HG03571 (cell line): ENCODE results near the gene MED12L.
A peak's percentile ranks its signal among the peaks of the same experiment; 100 is the strongest.
"Not testable (repeated sequence)": the region's sequence is repeated elsewhere in the genome, so short reads cannot be mapped to it uniquely, and the experiment has no call there.

ENCODE experiments used
- ATAC-seq: cut with Tn5 transposase; IDR thresholded peaks from one replicate; pipeline ENCODE4 v1.9.1; 2021; ENCODE audit not compliant: unreplicated experiment

MED12L gene

DNA sequence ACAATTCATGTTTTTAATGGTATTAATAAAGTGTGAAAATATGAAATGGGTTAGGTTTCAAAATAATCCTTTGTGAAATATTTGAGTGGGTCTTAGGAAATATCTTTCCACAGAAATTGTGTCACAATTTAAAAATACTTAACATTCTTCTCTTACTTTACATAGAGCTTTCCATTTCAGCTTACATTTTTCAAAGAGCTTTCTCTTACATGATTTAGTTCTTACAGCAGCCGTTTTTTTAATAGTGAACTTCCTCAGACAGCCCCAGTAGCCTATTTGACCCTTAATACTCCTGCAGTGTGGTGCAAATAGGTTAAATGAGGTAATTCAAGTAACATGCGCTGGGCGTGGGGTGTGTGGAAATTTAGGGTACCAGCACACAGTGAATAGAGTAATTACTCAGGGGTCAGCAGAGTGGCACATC lies 277.3 kb downstream of the MED12L start:
- no peak for ATAC-seq

DNA sequence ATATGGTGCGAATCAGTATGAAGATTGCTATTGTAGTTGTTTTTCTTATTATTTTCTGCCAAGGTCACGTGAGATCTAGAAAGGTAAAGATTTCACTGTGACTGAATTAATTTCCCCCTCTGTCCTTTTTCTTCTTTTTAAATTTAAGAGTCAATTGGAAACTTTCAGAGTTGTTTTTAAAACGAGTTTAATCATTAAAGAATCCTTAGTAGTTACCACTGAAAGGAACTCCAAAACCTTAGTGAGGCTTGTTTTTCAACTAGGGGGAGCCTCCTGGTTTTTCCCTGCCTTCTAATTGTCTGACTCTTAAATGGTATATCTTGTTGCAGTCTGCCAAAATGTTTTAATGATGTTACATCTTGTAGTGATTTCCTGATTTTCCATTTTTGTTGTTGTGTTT lies 281.5 kb downstream of the MED12L start:
- no peak for ATAC-seq

DNA sequence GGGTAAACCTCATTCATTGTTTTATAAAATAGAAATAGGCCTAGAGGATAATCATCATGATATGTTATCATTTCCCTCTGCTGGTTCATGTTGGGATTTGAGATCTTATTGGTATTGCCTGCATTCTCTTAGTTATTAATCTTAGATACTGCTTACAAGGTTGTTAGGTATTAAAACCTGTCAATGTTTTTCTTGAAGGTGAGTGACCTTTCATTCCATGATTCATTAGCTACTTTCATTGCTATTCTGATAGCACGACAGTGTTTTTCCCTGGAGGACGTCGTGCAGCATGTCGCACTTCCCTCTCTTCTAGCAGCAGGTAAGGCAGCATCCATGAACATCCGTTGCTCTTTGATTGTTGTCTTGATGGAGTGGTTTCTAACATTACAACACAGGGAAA lies 282.0 kb downstream of the MED12L start:
- no peak for ATAC-seq

DNA sequence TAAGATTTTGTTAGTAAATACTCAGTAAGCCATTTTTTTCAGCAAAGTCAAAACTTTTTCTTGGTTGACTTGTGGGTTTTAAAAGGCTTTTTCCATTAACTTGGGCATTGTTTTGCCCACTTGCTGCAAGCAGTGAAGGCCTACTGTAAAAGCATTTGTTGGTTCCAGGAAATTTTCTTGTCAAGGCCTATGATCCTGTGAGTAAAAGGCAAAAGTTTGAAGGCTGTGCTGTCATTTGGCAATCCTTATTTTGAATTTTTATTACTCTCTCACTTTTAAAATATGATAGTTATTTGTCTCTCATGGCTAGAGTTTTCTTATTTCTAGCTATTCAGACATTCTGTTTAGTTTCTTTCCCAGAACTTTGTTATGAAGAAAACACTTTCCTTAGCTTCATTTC lies 286.1 kb downstream of the MED12L start:
- no peak for ATAC-seq

DNA sequence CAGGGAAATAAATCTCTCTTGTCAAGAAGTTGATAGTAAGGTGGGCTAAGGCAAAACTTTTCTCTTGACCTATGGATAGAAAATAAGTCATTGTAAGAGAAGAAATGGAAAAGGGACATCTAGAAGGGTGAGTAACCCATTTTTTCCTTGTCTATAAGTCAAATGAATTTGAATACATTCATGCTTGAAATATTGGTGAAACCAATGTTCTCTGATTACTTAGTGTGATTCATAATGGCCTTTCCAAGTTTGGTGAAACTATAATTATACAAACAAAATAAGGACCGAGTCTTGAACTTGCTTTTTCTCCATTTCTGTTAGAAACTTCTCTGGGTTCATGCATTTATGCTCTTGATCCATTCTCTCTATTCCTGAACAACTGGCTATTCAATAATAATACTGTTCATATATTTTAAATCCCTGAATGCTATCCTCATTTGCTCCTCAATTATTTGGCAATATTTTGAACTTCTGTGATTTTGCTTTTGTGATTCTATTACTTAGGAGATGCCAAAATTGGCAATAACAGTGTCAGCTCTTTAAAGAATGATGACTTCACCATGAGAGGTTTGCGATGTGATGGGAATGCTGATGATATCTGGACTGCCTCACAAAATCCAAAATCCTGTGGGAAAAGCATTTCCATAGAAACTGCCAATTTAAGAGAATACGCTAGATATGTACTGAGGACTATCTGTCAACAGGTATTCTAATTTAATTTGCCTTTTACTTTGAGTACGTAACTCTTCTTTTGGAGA lies 286.8 kb downstream of the MED12L start:
- no peak for ATAC-seq

DNA sequence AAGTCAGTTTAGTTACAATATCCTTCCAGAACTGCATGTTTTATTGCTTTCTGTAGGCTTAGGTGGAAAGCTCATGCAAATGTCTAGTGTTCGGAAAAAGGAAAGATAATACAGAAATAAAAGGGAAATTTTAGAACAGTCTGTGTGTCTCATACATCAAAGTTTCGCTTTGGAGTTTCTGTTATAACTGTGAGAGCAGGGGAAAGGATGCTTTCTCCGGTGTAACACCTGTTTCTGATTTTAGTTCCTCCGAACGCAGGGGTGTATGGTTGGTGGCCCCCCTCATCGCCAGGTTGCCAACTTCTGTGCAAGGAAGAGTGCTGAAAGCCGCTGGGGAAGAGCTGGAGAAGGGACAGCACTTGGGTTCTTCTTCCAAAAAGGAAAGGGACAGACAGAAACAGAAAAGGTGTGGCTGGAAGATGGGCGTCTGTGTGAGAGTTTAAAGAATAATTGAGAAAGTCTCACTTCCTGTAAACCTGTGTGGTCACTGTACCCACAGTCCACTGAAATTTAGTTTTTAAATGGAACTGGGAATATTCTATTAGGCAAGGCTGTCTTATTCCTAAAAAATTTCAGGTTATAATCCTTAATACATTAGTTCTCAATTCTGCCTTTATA lies 292.4 kb downstream of the MED12L start:
- peak; percentile 55 for ATAC-seq

DNA sequence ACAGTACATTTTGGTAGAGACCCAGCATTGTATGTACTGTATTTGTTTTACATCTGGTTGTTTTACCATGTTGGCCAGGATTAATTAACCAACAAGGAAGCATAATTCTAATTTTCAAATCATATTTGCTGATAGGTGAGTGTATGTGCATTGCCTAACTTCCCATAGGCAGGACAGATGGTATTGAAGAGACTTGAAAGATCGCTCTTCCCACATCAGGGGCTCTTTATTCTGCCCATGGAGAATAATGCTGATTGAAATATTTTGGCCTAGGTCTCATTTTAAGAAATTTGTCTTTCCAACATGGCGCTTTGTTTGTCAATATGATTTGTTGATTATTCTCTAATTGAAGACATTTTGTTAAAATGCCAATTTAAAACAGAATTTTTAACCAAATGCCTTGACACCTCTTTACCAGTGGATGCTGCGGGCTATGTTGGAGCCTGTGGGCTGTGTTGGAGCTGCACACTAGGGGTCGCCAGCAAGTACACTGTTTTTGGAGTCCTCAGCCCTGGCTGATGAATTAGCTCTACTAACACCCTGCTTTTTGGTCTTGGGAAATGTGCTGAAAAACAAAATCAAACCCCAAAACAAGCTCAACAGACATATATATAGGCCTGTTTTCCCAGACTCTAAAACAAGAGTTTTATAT lies 293.7 kb downstream of the MED12L start:
- ATAC-seq, result no peak

DNA sequence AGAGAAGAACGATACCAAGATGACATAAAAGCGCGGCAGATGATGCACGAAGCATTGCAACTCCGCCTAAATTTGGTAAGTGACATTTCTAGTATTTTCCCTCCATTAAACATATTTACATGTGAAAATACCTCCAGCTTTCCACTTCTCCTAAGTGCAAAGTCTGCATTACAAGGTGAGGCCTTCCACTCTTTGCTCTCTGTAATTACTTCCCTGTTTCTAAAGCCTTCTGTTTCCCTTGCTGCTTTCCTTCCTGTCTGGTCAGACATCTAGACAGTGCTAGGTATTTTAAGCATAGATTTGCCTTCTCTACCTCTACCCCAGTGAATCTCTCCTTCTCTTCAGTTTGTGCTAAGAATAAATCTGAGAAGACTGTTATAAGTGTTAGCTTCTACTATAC lies 297.2 kb downstream of the MED12L start:
- no peak for ATAC-seq

DNA sequence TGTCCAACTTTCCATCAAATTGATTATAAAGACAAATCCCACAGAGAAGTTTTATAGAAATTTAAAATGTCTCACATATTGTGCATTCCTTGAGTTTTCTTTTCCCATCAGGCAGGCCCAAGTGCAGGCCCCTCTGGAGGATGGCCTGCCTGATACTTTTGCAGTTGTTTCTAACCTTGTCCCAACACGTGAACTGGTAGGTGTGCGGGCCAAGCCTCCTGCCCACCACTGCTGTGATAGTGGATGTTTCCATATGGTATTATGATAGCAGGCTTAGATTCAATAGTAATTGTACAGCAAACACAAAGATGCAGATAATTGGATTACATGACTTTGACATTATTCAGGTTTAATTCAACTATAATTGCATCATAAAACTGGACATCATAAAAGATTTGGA lies 297.6 kb downstream of the MED12L start:
- no peak for ATAC-seq

DNA sequence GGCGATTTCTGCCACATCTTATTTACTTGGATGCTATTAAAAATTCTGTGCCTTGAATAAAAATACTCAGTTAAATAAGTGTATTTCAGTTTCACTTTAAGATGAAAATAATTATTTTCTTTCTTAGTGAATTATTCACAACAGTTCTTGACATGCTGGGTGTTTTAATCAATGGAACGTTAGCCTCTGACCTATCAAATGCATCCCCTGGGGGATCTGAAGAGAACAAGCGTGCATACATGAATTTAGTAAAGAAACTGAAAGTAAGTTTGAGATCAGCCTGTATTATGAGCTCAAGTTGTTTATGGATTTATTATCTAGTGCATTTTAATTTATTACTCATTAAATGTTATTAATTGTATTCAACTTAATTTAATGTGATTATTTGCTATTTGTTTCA lies 298.5 kb downstream of the MED12L start:
- peak; percentile 51 for ATAC-seq

DNA sequence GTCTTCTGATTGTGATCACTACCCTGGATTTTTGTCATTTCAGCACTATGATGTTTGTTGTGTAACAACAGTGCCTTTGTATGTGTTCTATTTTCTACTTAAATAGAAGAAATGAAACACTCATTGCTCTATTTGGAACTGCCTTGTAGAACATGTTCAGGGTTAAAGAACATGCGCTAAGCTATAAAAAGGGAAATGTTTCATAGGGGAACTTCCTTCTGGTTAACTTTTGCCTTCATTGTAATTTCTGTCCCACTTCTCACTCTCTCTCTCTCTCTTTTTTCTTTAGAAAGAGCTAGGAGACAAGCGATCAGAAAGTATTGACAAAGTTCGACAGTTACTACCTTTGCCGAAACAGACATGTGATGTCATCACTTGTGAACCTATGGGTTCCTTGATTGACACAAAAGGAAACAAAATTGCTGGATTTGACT lies 299.3 kb downstream of the MED12L start, which contains the start of gene P2RY12:
Gene P2RY12, minus strand, starts transcription at position 13 of the 434 bp plus-strand sequence. CDS start 45,908 bp downstream, outside the sequence.
- peak; percentile 25 for ATAC-seq

DNA sequence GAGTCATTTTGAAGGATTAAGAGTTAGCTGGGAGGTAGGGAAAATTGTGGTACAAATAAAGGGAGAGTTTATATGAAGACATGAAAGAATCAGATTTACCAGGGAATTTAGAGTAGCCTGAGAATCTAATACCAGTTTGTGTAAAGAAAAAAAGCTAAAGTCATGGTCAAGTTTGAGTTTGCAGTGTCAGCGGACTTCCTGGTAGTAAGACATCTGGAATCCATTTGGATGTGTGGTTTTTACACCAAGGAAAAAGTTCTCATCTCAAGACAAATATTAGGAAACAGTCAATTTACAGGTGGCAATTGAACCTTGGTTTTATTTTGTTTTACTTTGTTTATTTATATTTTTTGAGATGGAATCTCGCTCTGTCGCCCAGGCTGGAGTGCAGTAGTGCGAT lies 300.6 kb downstream of the MED12L start:
- no peak for ATAC-seq

DNA sequence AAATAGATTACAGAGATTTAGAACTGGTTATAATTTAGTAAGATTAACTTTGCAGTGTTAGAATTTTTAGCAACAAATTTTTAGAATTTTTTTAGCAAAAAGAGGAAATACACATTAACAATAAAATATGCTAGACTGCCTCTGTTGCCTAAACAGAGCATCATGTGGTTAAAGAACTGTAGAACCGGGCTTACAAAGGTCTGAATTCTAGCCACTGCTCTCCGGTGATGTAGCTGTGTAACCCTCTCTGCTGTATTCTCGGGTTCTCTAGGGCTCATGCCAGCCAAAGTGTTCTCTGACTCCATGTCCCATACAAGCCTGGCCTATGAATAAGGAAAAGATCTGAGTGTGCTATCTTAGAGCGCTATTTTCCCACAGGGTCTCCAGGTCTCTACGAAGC lies 302.0 kb downstream of the MED12L start:
- ATAC-seq, result no peak

DNA sequence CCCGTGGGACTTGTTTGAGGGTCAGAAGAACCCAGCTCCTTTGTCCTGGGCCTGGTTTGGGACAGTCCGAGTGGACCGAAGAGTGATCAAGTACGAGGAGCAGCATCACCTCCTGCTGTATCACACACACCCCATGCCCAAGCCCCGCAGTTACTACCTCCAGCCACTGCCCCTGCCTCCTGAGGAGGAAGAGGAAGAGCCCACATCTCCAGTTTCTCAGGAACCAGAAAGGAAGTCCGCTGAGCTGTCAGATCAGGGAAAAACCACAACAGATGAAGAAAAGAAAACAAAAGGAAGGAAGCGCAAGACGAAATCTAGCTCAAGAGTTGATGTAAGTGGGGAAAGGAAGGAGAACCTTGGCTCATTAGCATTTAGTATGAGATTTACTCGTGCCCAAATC lies 302.4 kb downstream of the MED12L start:
- ATAC-seq, result no peak

DNA sequence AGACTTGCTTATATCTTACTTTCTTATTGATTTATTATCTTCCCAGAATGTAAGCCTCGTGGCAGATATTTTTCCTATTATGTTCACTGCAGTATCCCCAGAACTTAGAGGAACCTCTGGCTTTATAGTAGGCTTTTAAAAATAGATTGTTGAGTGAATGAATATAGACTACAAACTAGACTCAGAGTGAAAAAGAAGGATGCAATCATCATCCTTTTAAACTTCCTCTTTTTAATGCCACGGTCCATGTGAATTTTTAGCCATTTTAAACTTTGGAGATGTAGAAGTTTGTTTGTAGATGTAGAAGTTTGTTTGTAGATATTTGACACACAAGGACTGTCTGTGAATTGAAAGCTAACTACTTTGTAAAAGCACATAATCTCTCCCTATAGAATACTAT lies 306.3 kb downstream of the MED12L start:
- no peak for ATAC-seq

DNA sequence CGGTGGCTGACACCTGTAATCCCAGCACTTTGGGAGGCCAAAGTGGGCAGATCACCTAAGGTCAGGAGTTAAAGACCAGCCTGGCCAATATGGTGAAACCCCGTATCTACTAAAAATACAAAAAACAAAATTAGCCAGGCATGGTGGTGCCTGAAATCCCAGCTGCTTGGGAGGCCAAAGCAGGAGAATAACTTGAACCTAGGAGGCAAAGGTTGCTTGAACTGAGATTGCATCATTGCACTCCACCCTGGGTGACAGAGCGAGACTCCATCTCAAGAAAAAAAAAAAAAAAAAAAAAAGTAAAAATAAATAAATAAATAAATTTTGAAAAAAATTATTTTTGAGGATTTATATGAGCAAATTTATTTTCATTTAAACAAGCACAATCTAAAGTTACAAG lies 306.7 kb downstream of the MED12L start:
- not testable (repeated sequence) for ATAC-seq

DNA sequence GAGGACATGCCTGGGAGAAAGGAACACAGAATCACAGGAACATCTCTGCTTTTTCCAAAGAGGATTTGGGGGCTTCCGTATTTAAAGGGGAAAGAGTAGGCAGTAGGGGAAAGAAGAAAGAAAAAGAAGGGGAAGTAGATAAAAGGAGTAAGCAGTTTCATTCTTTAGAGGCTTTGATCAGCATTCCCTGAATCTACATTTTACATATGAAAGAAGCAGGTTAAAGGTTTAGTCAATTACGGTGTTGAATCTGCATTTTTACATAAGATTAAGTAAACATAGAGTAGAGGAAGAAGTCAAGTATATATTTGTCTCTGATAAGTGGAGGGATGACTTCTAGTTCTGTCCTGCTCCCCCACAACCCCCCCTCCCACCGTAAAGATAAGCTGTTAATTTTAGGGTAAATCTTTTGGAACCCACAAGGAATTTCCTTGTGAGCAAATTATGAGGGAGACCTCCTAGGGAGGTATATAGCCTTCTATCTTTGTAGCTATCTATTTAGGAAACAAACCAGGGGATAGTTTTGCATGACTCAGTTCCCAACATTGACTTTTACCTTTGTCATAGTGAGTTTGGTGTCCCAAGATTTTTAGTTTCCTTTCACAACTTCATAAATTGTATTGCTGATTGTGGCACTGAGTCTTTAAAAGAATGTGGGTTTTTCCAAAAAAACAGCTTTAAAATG lies 307.8 kb downstream of the MED12L start:
- ATAC-seq, result no peak

DNA sequence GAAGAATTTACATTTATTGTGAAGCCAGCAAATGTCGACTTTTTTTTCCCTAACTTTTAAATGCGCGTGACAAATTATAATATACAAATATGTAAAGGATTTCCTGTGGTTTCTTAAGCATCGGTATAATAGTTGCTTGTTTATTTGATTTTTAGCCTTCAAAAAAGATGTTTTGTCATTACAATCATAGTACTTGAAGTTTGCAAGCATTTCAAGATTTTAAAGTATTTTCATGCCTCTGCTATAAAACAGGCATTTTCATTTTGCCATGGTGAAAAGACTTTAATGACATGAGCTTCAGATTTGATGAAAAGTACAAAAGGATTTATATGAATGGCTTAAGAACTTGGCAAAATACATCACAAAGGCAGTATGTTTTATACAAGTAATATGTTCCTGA lies 308.5 kb downstream of the MED12L start:
- no peak for ATAC-seq

DNA sequence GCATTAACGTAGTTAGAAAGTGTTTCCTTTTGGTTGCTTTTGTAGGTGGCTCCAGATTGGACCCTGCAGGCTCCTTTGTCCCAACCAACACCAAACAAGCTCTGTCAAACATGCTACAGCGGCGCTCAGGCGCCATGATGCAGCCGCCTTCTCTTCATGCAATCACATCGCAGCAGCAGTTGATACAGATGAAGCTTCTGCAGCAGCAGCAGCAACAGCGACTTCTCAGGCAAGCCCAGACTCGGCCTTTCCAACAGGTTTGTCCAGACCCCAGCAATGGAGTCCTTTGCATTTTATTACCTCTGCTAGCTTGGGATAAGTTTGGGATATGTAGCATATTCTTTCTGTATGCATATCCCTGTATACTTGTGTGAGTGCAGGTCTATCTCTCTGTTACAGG lies 309.1 kb downstream of the MED12L start:
- no peak for ATAC-seq

DNA sequence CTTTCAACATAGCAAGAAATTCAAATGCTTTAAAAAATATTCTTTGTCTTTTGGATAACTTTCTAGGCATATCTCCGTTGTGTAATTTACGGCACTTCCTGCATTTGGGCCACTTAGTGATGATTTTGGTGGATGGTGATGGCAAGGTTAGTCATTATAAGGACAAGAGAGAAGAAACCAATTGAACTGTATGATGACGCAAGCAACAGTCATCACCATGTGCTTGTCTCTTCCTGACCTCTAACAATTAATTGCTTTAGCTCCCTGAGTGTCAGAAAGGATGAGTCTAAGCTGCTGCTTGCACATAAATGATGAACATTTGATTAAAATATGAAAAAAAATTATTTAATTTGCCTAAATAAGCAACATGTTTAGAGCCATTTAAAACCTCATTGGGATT lies 310.3 kb downstream of the MED12L start:
- ATAC-seq, result no peak

DNA sequence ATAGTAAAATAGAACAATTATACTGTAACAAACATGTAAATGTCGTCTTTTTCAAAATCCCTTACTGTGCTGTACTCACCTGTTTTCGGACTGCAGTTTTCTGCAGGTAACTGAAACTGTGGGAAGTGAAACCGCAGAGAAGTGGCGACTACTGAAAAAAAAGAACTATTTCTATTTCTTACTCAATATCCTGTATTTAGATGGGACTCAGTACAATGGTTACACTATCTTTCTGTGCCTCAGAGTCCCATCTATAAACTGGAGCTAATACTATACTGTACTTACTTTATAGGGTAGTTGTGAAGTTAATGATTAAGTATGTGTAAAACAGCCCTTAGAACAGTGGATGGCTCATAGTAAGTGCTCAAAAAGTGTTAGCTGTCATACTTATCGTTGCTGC lies 313.4 kb downstream of the MED12L start:
- no peak for ATAC-seq

DNA sequence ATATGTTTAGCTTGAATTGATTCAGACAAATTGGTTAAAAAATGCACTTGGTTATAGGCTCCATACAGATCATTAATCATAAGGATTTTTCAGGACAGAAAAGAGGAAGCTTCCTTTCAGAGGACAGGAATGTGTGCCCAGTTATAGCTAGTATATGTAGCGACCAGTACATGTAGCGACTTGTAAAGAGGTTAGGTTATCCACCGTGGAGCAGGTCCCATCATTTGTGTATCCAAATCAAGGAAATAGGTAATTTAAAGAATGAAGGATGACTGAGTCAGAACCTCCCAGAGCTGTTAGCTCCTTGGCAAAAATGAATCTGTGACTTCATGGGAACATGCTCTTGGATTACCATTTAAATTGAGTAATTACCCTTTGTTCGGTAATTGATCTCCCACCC lies 314.9 kb downstream of the MED12L start:
- ATAC-seq, result no peak
